GM12875 (cell line): ENCODE results near the gene AUH.
"Not testable (repeated sequence)": the region's sequence is repeated elsewhere in the genome, so short reads cannot be mapped to it uniquely, and the experiment has no call there.

Experiments
- H3K4me3 ChIP-seq: one replicate; pipeline ENCODE4 v1.5.1; 2011; ENCODE audit warnings: low read depth, low read length, control low read depth
- CTCF ChIP-seq: IDR thresholded peaks from 2 replicates; pipeline ENCODE4 v1.5.1; 2011; ENCODE audit warnings: low read depth, mild to moderate bottlenecking, control low read depth, inconsistent platforms, low read length, moderate library complexity, borderline replicate concordance; ENCODE audit not compliant: insufficient read depth

Gene AUH

GRCh38 chr9:91376239-91376638 lies 14.5 kb upstream of the AUH start:
- no peak overlapping the region for H3K4me3 ChIP-seq
- TF ChIP-seq CTCF: no peak

GRCh38 chr9:91374939-91375338 lies 13.2 kb upstream of the AUH start:
- TF ChIP-seq CTCF: no peak
- H3K4me3 ChIP-seq: no peak overlapping the region

GRCh38 chr9:91371894-91372293 lies 10.2 kb upstream of the AUH start:
- no peak for TF ChIP-seq CTCF
- no peak overlapping the region for H3K4me3 ChIP-seq

GRCh38 chr9:91370006-91370405 lies 8.3 kb upstream of the AUH start:
- H3K4me3 ChIP-seq: not testable (repeated sequence)

- TF ChIP-seq CTCF: no peak
- no peak overlapping the region for H3K4me3 ChIP-seq
These were observed 3.0 kb upstream of the AUH start for GRCh38 chr9:91364702-91365101.

- TF ChIP-seq CTCF: no peak
- no peak overlapping the region for H3K4me3 ChIP-seq
These were observed 2.3 kb upstream of the AUH start for GRCh38 chr9:91364005-91364404.

GRCh38 chr9:91362051-91362611 lies 413 bp upstream of the AUH start:
- H3K4me3 ChIP-seq: no peak overlapping the region
- no peak for TF ChIP-seq CTCF

- peak overlapping the region; percentile 89 for H3K4me3 ChIP-seq
- no peak for TF ChIP-seq CTCF
These were observed 997 bp downstream of the AUH start for GRCh38 chr9:91360551-91361290.
